ENCODE measurements around the gene FASLG. TPM values are rescaled to one million over a fixed set of nuclear protein-coding genes. Genes with fewer than 3 reads are reported as not detected.

The FASLG gene
- total RNA-seq, 1 experiment from 2014 or later, result not detected

DNA sequence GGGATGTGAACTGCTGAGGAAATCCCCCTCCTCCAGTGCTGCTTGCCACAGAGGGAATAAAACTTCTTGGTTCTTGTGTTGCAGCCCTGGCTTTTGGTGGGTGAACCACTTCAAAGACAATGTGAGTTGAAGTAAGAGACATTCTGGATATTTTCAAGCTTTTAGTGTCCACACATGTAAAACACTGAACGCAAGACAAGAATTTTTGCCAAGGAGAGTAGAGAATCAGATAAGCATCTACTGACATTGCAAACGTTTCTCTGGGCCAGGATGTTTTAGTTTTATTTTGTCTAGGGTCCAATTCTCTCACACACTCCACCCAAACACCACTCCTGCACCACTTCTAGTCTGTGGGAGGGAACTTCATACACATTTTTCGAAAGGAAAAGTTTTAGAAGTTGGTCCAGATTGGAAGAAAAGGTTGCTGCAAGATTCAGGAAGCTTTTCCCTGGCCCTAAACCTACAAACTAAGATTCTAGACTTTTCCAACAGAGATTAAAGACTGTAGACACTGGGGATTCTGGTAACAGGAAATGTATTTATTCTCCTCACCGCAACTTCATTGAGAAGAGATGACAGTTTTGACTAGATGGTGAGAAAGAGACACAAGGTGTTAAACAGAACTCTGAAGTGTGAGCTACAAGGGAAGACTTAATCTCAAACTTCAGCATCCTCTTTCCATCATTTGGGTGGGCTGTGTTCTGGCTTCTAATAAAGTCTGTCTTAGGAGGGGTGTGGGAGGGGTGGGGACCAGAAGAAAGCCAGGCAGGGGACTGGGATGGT lies 16.1 kb downstream of the FASLG start:
- H3K27me3 Mint-ChIP-seq (ENCODE audit: low read depth), result no peaks in the 10 kb centered on the region
- no peak overlapping the region for H3K4me3 Mint-ChIP-seq
- no peaks in the 10 kb centered on the region for H3K9me3 Mint-ChIP-seq
- CTCF ChIA-PET, result interaction anchor here (1.1 kb wide), 1 partner anchor 45 kb away, joined by 3 read pairs; no protein-coding TSS in a partner anchor
- ATAC-seq (no peak), DNase-seq (ENCODE audit: low spot score) (no peak)
- no peaks in the 10 kb centered on the region for H3K36me3 Mint-ChIP-seq
- POLR2A ChIA-PET, result no interaction called here
- TF ChIP-seq, protein P1, sequence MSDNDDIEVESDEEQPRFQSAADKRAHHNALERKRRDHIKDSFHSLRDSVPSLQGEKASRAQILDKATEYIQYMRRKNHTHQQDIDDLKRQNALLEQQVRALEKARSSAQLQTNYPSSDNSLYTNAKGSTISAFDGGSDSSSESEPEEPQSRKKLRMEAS (CRISPR knock-in tag; IDR thresholded peaks at IDR 0.05), result no peak
- peaks cover 24% of the 10 kb centered on the region for H3K4me1 Mint-ChIP-seq
- H3K27ac Mint-ChIP-seq, result no peak overlapping the region

DNA sequence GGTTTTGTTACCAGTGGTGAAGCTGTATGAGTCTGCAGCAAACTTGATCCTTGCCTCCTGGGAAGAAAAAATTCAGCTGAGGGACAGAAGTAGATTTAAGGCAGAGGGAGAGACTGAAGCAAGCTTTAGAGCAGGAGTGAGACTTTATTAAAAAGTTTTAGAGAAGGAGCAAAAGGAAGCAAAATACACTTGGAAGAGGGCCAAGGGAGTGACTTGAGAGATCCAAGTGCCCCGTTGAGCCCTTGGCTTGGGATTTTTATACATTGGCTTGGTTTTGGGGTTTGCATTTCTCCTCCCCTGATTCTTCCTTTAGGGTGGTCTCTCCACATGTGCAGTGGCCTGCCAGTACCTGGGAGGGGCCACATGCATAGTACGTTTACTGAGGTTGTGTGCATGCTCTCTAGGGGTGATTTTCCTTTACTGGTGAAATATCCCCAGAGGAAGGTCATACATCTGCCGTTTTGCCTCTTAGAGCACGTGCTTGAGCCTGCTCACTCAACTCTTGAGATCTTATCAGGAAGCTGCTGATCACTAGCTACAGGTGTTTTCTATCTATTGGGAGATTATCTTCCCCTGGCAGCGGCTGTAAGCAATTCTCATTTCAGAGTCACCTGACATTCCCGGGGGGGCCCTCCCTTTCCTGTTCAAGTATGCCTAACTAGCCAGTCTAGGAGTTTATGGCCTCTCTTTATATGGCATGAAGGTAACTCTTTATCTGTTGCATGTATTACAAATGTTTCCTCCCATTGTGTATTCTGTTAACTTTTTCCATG lies 20.3 kb downstream of the FASLG start:
- H3K4me3 Mint-ChIP-seq, result no peak overlapping the region
- no peaks in the 10 kb centered on the region for H3K9me3 Mint-ChIP-seq
- TF ChIP-seq ETV6 (CRISPR knock-in tag; IDR thresholded peaks at IDR 0.05), result no peak
- TF ChIP-seq, protein P2, sequence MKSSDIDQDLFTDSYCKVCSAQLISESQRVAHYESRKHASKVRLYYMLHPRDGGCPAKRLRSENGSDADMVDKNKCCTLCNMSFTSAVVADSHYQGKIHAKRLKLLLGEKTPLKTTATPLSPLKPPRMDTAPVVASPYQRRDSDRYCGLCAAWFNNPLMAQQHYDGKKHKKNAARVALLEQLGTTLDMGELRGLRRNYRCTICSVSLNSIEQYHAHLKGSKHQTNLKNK (CRISPR knock-in tag; IDR thresholded peaks at IDR 0.05), result no peak
- no peak for TF ChIP-seq PRRX2 (CRISPR knock-in tag; IDR thresholded peaks at IDR 0.05)
- no peak for TF ChIP-seq NR2C2 (CRISPR knock-in tag; IDR thresholded peaks at IDR 0.05)
- TF ChIP-seq, protein P3, sequence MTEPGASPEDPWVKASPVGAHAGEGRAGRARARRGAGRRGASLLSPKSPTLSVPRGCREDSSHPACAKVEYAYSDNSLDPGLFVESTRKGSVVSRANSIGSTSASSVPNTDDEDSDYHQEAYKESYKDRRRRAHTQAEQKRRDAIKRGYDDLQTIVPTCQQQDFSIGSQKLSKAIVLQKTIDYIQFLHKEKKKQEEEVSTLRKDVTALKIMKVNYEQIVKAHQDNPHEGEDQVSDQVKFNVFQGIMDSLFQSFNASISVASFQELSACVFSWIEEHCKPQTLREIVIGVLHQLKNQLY (CRISPR knock-in tag; IDR thresholded peaks at IDR 0.05), result no peak
- no peak for TF ChIP-seq ZNF396 (CRISPR knock-in tag; IDR thresholded peaks at IDR 0.05; ENCODE audit: borderline replicate concordance)
- TF ChIP-seq, protein P4, sequence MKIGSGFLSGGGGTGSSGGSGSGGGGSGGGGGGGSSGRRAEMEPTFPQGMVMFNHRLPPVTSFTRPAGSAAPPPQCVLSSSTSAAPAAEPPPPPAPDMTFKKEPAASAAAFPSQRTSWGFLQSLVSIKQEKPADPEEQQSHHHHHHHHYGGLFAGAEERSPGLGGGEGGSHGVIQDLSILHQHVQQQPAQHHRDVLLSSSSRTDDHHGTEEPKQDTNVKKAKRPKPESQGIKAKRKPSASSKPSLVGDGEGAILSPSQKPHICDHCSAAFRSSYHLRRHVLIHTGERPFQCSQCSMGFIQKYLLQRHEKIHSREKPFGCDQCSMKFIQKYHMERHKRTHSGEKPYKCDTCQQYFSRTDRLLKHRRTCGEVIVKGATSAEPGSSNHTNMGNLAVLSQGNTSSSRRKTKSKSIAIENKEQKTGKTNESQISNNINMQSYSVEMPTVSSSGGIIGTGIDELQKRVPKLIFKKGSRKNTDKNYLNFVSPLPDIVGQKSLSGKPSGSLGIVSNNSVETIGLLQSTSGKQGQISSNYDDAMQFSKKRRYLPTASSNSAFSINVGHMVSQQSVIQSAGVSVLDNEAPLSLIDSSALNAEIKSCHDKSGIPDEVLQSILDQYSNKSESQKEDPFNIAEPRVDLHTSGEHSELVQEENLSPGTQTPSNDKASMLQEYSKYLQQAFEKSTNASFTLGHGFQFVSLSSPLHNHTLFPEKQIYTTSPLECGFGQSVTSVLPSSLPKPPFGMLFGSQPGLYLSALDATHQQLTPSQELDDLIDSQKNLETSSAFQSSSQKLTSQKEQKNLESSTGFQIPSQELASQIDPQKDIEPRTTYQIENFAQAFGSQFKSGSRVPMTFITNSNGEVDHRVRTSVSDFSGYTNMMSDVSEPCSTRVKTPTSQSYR (CRISPR knock-in tag; IDR thresholded peaks at IDR 0.05), result no peak
- ChIA-PET CTCF (interaction anchor here (1.1 kb wide), 1 partner anchor 41 kb away, joined by 3 read pairs; no protein-coding TSS in a partner anchor), POLR2A (no interaction called here)
- no peak for DNase-seq (ENCODE audit: low spot score)
- no peaks in the 10 kb centered on the region for H3K27me3 Mint-ChIP-seq (ENCODE audit: low read depth)
- no peaks in the 10 kb centered on the region for H3K36me3 Mint-ChIP-seq
- H3K4me1 Mint-ChIP-seq, result peaks cover 43% of the 10 kb centered on the region
- peak overlapping the region; percentile 69; the same call in 1 of the 2 replicates for H3K27ac Mint-ChIP-seq
- no peak for ATAC-seq

DNA sequence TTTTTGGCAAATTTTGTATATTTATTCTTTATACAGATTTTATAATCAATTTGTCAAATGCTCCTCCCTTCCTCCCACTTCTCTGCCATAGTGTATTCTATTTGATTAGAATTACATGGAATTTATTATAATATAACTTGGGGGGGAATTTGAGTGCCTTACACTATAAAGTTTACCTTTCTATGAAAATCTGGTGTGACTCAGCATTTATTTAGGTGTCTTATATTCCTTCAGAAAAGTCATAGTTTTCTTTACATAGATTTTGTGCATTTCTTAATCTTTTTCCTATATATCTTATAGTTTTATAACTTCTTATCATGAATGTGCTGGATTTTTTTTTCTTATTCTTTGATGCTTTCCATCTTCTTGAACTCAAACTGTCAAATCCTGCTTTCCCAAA lies 21.3 kb downstream of the FASLG start:
- DNase-seq (ENCODE audit: low spot score) (no peak), ATAC-seq (no peak)
- TF ChIP-seq TCF7 (CRISPR knock-in tag; IDR thresholded peaks at IDR 0.05; ENCODE audit: low read depth) (no peak), ESRRA (CRISPR knock-in tag; IDR thresholded peaks at IDR 0.05; ENCODE audit: borderline replicate concordance) (no peak), ZNF263 (CRISPR knock-in tag; IDR thresholded peaks at IDR 0.05; ENCODE audit: low read depth) (no peak), NR2C2 (CRISPR knock-in tag; IDR thresholded peaks at IDR 0.05) (no peak), GABPB1 (CRISPR knock-in tag; IDR thresholded peaks at IDR 0.05) (no peak), ZNF121 (CRISPR knock-in tag; IDR thresholded peaks at IDR 0.05) (no peak), JAZF1 (CRISPR knock-in tag; IDR thresholded peaks at IDR 0.05) (no peak)
- no peak overlapping the region for H3K27ac Mint-ChIP-seq
- no peaks in the 10 kb centered on the region for H3K9me3 Mint-ChIP-seq
- no peaks in the 10 kb centered on the region for H3K27me3 Mint-ChIP-seq (ENCODE audit: low read depth)
- H3K36me3 Mint-ChIP-seq, result no peaks in the 10 kb centered on the region
- ChIA-PET POLR2A (no interaction called here), CTCF (no interaction called here)
- no peak overlapping the region for H3K4me3 Mint-ChIP-seq
- H3K4me1 Mint-ChIP-seq, result peaks cover 43% of the 10 kb centered on the region

All from WTC11 (cell line).